Frontal cortex (tissue), 4 donors: ENCODE data around the gene SPTLC3. TPM values are rescaled to one million over a fixed set of nuclear protein-coding genes. Genes with fewer than 3 reads are reported as not detected.

ENCODE experiments used
- DNase-seq, 2 donors: peaks; one replicate each; pipeline ENCODE4 v3.0.0; 2012; ENCODE audit warnings: low spot score in 2 of 2
- FAIRE-seq: peaks from 2 replicates; lab custom pipeline; 2012; peaks lifted over from hg19 to GRCh38; lab: Jason Lieb, UNC
- total RNA-seq: library from RNA; depleted of rRNA; stranded (reverse); fragments of >200 nt; gene quantifications from one replicate; pipeline ENCODE4 v1.2.3, GENCODE V29; 2014
- donor health status: control.
- donor health status: control.
- donor health status: control.

The SPTLC3 gene
- total RNA-seq, 1 donor from 2014 or later: 0.82 TPM

- FAIRE-seq (no peak), DNase-seq (no peak)
Measured at GRCh38 chr20:13120471-13120870, 111.7 kb downstream of the SPTLC3 start.

- FAIRE-seq (no peak), DNase-seq (no peak)
Measured at GRCh38 chr20:13121840-13122515, 113.2 kb downstream of the SPTLC3 start.

- DNase-seq (no peak), FAIRE-seq (no peak)
Measured at GRCh38 chr20:13125486-13125885, 116.7 kb downstream of the SPTLC3 start.

GRCh38 chr20:13128173-13128572 is 119.4 kb downstream of the SPTLC3 start:
- FAIRE-seq (no peak), DNase-seq (no peak)

GRCh38 chr20:13130061-13130706 is 121.4 kb downstream of the SPTLC3 start:
- FAIRE-seq (no peak), DNase-seq (no peak)

- DNase-seq: no peak
- FAIRE-seq: no peak
Measured at GRCh38 chr20:13130707-13131103, 121.9 kb downstream of the SPTLC3 start.

- FAIRE-seq (no peak), DNase-seq (peak in 1 of 2 donors; percentile 1)
Measured at GRCh38 chr20:13131688-13132087, 122.9 kb downstream of the SPTLC3 start.

GRCh38 chr20:13139459-13140150 is 130.8 kb downstream of the SPTLC3 start:
- DNase-seq: no peak

GRCh38 chr20:13140201-13140600 is 131.4 kb downstream of the SPTLC3 start:
- FAIRE-seq (no peak), DNase-seq (no peak)

More at GRCh38 chr20:13139459-13140150, 130.8 kb downstream of the SPTLC3 start:
- no peak for FAIRE-seq

- DNase-seq (no peak), FAIRE-seq (no peak)
Measured at GRCh38 chr20:13140775-13141174, 132.0 kb downstream of the SPTLC3 start.

GRCh38 chr20:13141546-13141945 is 132.8 kb downstream of the SPTLC3 start:
- DNase-seq (no peak), FAIRE-seq (no peak)

GRCh38 chr20:13142143-13142542 is 133.4 kb downstream of the SPTLC3 start:
- no peak for DNase-seq
- FAIRE-seq: no peak

GRCh38 chr20:13147071-13147963 is 138.5 kb downstream of the SPTLC3 start:
- DNase-seq: no peak
- FAIRE-seq: no peak

- FAIRE-seq (no peak), DNase-seq (no peak)
Measured at GRCh38 chr20:13147971-13148370, 139.2 kb downstream of the SPTLC3 start.

GRCh38 chr20:13148402-13148801 is 139.6 kb downstream of the SPTLC3 start:
- DNase-seq (no peak), FAIRE-seq (no peak)

- DNase-seq (no peak), FAIRE-seq (no peak)
Measured at GRCh38 chr20:13148961-13149360, 140.2 kb downstream of the SPTLC3 start.

GRCh38 chr20:13149371-13150105 is 140.8 kb downstream of the SPTLC3 start:
- DNase-seq (no peak), FAIRE-seq (no peak)

- DNase-seq (no peak), FAIRE-seq (no peak)
Measured at GRCh38 chr20:13158369-13158768, 149.6 kb downstream of the SPTLC3 start.

- DNase-seq (no peak), FAIRE-seq (no peak)
Measured at GRCh38 chr20:13159889-13160288, 151.1 kb downstream of the SPTLC3 start.
